22Rv1 (cell line): ENCODE results near the gene NRGN.

Experiments
- CTCF ChIP-seq: fragments of 450-650 bp; IDR thresholded peaks from 2 replicates; pipeline ENCODE4 v1.5.1; 2017; ENCODE audit warnings: mild to moderate bottlenecking
- ZFX ChIP-seq: fragments of 450-650 bp; IDR thresholded peaks from 2 replicates; pipeline ENCODE4 v1.6.1; 2017; ENCODE audit warnings: antibody characterized with exemption, borderline replicate concordance

- TF ChIP-seq CTCF (no peak), ZFX (no peak)
Measured at GRCh38 chr11:124756753-124757227, 17.0 kb downstream of the NRGN start.
